ENCODE data around the gene TSHZ3.

Gene TSHZ3, protein sequence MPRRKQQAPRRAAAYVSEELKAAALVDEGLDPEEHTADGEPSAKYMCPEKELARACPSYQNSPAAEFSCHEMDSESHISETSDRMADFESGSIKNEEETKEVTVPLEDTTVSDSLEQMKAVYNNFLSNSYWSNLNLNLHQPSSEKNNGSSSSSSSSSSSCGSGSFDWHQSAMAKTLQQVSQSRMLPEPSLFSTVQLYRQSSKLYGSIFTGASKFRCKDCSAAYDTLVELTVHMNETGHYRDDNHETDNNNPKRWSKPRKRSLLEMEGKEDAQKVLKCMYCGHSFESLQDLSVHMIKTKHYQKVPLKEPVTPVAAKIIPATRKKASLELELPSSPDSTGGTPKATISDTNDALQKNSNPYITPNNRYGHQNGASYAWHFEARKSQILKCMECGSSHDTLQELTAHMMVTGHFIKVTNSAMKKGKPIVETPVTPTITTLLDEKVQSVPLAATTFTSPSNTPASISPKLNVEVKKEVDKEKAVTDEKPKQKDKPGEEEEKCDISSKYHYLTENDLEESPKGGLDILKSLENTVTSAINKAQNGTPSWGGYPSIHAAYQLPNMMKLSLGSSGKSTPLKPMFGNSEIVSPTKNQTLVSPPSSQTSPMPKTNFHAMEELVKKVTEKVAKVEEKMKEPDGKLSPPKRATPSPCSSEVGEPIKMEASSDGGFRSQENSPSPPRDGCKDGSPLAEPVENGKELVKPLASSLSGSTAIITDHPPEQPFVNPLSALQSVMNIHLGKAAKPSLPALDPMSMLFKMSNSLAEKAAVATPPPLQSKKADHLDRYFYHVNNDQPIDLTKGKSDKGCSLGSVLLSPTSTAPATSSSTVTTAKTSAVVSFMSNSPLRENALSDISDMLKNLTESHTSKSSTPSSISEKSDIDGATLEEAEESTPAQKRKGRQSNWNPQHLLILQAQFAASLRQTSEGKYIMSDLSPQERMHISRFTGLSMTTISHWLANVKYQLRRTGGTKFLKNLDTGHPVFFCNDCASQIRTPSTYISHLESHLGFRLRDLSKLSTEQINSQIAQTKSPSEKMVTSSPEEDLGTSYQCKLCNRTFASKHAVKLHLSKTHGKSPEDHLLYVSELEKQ

DNA sequence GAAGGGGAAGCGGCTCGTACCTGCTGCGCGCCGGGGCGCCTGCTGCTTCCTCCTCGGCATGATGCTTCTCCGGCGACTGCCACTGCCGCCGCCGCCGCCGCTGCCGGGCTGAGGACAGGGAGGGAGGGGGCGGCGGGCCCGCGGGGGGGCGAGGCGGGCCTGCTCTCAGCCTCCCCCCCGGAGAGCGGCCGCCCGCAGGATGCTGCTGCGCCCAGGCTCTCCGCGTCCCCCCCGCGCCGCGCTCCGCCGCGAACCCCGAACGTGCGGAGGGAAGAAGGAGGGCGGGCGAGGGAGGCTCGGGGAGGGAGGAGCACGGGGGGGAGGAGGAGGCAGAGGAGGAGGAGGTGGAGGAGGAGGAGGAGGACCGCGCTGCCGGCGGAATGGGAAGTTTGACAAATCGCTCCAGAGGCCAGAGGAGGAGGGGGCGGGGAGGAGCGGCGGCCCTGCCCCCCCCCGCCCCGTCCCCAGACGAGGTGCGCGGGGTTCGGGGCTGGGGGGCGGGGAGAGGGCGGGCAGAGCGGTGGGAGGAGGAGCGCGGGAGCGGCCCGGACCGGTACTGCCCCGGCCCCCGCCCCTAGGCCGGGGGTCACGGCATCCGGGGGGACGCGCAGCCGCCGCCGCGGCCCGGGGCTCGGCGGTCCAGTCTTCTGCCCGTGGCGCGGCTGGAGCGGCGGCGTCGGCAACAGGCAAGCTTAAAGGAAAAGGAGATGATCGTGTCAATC, at the start of gene TSHZ3:
TSS of gene TSHZ3 (minus strand) at position 277 of the 722 bp plus-strand sequence. CDS start at position 60, 217 bp downstream.
- DNase-seq: no peak

DNA sequence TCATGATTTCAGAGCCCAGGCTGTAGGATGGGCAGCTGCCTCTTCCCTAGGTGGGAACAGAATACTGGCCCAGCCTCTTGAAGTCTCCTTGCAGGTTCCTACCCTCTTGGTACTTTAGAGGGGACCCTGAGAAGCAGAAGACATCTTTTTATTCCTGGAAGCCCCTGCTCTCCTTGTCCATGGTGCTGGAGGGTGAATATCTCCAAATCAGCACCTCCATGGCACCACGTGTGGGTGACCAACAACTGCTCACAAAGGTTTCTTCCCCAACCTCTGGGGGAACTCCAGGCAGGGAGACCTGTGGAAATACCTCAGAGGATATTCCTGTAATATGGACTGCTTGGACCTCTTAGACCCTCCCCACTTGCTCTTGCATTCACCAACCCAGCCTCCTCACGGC, 48.1 kb upstream of the TSHZ3 start:
- no peak for DNase-seq

DNA sequence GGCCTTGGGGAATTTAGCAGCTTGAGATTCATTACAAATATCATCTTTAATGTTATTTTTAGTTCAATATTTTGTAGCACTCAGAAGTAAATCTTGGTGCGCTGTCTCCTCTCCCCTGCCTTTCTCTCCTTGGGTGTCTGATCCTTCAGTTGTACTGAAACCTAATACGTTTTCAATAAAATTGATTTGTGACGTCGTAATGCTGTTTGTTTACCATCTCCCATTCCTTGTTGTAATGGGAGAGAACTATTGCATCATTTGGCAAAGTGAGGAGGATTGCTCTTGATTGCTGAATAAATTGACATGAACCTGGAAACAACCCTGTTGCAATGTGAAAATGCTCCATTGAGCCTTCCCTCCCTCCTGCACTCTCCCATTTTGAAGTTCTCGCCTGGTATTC, 43.2 kb upstream of the TSHZ3 start:
- no peak for DNase-seq

DNA sequence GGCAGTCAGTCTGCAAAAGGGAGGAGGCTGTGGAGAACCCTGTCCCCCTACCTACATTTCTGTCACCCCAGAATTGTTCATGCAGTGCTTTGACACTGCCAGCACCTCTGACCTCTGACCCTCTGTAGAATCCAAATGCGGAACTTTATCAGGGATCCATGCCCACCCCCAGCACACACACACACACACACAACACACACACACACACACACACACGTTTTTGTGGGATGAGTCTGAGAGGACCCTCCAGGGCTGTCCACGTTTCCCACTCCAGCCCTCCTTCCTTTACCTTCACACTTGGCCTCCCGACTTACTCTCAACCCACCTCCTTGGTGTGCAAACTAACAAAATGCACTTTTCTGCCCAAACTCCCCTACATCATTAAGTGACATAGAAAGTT, 42.3 kb upstream of the TSHZ3 start:
- DNase-seq: no peak

DNA sequence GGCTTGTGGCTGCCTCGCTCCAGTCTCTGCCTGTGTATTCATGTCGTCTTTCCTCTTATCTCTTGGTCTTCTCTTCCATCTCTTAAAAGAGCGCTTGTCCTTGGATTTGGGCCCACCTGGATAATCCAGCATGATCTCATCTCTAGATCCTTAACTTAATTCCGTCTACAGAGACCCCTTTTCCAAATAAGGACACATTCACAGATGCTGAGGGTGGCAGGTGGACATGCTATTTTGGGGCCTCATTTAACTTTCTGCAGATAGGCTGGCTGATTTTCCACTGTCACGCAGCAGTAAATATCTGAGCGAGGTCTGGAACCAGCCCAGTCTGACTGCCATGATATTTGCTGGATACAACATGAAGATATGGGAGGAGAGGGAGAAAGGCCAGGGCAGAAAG, 41.5 kb upstream of the TSHZ3 start:
- no peak for DNase-seq

DNA sequence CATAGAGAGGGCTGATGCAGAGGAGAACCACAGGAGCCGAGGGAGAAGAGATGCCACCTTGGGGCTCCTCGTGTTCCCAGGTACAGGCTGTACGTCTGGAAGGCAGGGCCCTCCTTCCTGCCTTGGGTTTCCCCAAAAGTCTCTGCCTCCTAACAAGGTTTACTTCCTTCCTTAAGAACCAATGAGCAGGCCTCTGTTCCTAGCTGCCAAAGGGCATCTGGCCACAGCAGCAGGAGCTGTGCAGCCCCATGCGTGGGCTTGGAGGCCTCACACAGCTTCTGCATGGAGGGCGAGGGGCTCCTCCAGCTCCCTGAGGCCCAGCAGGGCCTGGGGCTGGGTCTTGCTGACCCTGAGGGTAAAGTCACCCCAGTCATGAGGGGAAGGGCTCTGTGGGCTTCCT, 40.6 kb upstream of the TSHZ3 start:
- DNase-seq: no peak

DNA sequence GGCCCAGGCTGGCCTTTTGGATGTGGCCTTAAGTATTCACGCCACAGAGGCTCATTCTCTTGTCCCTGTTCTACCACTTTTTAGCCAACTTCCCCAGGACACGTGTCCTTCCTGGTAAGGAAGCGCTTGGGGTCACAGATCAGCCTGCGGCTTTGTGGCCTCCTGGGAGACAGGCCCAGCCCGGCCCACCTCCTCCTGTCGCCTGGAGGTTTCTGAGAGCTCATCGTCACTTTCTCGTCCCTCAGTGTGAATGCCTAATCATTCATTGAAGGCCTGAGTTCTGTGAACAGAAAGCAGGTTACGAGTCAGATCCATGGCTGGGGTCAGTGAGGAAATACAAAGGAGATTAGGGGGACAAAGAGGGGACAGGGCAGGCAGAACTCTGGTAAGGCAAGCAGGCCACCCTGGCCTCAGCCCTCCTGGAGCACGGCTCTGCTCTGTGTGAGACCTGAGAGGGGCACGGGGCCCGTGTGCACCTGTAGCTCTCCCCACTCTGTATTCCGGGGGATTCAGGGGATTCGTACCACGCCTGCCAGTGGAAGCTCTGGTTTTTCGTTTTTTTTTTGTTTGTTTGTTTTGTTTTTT, 38.6 kb upstream of the TSHZ3 start:
- DNase-seq: no peak

DNA sequence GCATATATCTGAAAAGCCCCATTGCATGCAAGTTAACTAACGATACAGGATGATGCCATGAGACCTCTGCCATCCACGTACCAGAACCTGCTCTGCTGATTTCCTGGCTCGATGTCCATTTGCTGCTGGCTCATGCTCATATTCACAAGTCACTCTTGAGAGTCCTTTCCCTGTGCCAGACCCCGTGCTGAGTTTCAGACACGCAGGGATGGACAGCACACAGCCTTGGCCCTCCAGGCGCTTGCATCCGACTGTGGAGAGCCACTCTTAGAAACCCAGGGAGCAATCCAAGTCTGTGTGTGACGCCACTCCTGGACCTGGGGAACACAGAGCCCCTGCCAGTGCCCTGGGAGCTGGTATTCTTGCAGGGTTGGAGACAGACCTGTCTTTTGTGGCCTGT, 37.6 kb upstream of the TSHZ3 start:
- no peak for DNase-seq

DNA sequence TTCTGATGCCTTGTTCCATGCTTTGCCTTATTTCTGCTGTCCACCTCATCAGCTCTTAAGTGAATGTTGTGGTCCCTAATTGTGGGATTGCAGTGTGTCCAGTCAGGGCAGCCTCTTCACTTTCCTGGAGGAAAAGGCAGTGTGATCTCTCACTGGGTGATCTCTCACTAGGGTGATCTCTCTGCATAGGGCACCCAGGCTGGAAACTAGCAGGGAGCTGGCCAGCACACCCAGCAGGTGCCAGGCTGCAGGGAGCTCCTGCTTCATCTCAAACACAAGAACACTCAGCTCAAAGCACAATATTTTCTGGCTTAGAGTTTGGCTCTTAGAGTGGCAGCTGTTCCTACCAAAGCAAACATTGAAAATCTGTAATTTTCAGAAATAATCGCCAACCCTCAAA, 36.5 kb upstream of the TSHZ3 start:
- DNase-seq: no peak

DNA sequence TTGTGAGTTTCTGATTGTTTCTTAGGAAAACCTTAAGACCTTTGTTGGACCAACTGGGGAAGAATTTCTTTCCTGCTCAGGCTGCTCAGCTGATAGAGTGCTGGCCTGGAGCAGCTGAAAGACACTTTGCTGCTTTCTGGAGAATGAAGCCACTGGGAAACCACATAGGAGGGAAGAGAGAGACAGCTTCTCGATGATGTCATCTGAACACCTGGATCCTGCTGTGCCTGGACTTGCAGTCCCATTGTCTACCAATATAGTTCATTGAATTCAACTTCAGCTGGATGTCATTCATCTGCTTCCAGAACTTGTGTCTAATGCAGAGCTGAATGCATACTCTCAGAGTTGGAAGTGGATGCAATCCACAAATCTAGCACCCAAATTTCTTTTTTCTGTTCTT, 34.3 kb upstream of the TSHZ3 start:
- no peak for DNase-seq

DNA sequence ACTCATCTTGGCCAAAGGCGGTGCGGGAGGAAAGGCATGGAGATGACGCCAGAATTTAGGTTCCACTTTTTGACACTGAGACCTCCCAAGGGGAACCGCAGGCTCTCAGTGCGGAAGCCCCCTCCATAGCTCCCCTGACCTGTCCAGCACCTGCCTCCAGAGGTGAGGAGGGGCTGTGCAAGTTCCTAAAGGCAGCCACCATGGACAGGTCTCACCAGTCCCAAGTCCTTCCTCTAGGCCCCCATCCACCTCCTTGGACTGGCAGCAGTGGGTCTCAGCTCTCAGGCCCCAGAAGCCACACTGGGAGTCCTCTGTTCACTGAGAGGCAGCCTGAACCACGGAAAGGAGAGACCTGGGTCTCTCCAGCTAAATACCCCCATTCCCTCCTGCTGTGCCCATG, 31.6 kb upstream of the TSHZ3 start:
- DNase-seq: no peak

DNA sequence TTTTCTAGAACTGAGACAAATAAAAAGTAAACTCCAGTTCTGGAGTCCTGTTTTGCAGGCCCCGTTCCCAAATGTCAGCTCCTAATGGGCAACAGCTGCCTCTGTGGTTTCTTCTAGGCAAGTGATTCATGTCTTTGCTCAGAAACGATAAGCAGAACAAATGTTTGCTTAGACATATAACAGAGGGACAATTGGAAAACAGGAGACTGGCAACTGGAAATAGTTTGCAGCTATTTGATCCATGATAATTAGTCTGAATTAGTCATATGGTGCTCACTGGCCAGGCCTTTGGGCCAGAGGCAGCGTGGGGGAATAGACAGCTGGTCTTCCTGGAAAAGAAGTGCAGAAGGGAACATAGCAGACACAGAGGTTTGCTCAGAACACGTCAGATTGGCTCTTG, 29.2 kb upstream of the TSHZ3 start:
- no peak for DNase-seq

DNA sequence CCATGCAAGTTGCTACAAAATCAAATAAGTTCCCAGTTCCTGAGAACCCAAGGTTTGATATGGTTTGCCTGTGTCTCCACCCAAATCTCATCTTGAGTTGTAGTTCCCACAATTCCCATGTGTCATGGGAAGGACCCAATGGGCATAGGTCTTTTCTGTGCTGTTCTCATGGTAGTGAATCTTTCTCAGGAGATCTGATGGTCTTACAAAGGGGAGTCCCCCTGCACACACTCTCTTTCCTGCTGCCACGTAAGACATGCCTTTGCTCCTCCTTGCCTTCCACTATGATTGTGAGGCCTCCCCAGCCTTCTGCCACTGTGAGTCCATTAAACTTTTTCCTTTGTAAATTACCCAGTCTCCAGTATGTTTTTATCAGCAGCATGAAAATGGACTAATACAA, 28.5 kb upstream of the TSHZ3 start:
- no peak for DNase-seq

DNA sequence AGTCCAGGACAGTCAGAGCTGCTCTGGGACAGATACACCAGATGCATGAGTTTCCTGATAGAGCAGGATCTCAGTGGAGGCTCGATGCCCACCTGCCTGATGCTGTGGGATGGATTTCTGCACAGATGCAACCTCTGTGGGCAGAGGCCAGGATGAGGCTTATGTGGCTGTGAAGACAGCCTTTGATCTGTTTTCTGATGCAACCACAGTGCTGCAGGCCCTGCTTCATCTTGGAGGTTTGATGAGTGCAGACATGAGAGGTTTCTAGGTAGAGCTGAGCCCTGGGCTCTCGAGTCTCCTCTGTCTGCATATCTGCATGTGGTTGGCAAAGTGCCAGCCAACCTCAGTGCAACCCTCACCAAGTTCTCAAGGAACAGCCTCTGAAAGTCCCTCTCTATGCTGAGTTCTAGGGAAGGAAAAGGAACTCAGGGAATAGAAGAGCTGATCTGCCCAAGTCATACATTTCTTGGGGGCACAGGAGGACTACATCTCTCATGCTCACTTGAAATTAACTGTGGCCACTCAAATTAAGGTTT, 23.1 kb upstream of the TSHZ3 start:
- no peak for DNase-seq

DNA sequence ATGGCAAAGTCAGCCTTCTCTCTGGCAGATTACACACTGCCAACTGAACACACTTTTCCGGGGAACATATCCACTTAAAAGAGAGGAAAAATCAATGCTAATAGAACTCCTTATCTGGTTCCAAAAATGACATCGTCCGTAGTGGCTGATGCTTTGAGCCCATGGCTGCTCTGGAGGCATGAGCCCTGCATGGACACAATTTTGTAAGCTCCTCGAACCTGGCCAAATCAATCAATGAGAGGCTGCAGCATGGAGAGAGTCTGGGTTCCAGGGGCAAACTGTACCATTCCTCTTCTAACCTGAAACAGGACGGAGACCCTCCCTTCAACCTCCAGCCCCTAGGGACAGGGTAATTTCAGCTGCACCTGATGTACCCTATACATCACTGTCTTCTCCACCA, 21.0 kb upstream of the TSHZ3 start:
- DNase-seq: no peak

DNA sequence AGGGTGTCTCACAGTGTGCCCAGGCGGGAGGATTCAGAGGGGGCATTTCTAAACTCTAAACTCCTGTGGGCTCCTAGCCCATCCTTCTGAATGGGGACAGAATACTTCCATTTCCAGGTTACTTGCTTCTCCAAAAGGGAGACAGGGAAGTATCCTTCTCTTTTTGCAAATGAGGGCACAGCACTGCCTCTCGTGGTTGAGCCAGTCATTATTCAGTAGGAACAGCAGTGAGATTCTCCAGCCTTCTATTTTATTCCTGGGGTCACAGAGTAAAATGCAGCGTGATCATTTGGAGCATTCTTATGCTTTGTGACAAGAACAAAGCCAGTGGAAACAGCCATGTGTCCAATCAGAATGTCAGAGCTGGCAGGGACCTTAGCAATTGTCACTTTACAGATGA, 15.7 kb upstream of the TSHZ3 start:
- no peak for DNase-seq

DNA sequence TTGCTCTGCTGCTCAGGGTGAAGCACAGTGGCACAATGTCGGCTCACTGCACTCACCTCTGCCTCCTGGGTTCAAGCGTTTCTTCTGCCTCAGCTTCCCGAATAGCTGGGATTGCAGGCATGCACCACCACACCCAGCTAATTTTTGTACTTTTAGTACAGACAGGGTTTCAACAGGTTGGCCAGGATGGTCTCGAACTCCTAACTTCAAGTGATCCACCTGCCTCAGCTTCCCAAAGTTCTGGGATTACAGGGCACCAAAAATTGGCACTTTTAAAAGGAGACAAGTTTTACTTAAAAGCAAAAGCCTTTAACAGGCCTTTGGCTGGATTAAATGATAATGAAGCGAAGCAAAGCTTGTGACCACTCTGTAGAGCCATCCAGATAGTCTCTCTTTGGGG, 12.5 kb upstream of the TSHZ3 start:
- DNase-seq: no peak

DNA sequence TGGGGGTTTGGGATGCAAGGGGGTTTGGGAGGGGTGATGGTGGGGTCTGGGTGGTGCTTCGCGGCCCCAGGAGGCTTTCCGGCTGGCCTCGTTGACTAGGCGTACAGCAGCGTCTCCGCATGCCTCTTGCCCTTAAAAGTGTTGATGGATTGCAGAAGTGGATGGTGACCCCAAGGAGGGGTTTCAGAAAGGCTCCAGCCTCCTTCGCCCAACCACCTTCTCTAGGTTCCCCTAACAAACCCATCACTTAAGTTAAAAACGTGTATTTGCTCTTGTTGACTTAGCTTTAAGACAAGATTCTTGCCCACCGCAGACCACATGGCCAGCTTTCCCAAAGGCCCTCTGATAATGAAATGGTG, 8.1 kb upstream of the TSHZ3 start:
- no peak for DNase-seq

DNA sequence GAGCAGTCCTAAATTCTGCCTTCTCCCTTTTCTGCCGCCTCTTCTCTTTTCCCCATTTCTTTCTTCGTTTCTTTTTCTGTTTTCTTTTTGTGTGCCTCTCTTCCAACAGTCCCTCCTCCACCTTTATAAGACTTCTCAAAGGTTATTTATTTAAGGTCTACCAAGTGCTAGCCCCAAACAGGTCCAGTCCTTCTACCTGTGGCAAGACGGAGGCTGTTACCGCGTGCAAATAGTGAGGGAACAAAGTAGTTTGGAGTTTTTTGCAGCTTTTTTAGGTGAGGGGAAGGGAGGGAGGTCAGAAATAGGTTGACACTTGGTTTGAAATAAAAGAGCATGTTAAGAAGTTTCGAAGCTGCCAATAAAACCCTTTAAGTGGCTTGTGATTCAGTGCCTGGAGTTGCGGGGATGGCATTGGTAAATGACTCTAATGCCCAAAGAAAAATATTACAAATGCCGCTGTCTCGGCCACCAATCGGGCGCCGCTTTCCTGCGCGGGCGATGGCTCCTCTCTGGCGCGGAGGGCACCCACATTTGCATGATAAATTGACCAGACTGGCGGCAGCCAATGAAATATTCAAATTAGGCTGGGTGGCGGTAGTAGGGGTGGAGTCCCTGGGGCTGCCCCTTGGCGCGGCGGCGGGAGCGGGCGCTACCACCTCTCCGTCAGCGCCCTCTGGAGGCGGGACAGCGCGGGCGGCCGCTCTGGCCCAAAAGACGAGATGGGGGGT, 7.5 kb upstream of the TSHZ3 start:
- DNase-seq: peak; percentile 59

DNA sequence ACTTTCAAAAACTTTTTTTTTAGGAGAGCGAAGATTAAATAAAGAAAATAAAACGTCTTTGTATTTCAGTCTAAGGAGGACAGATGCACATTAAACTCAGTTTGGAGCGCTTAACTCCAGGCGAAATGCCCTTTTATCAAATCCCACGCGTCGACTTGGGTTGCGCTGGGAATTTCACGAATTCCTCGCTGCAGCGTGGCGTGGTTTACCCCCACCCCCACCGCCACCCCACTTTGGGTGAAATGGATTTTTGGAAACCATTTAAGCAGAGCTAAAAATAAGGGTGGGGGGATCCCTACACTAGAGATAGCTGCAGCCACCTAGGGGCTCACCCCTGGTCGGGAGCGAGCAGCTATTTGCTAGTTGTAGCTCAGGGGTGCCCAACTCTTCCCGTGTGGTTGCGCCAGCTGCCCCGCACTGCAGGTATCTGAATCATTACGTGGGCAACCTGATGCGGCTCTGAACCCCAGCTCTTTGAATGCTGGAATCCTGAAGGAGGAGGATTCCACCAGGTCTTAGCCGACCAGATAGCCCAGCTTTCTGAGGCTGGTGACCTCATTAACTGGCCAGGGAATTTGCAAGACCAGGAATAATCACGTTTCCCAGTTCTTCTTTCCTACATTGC, 6.5 kb upstream of the TSHZ3 start:
- DNase-seq: no peak
